ENCODE results near the gene ABCD1. TPM values are rescaled to one million over a fixed set of nuclear protein-coding genes. Genes with fewer than 3 reads are reported as not detected.
"Not testable (repeated sequence)": the region's sequence is repeated elsewhere in the genome, so short reads cannot be mapped to it uniquely, and the experiment has no call there.

ABCD1 gene
- total RNA-seq, 1 donor from 2014 or later = 15.3 TPM

DNA sequence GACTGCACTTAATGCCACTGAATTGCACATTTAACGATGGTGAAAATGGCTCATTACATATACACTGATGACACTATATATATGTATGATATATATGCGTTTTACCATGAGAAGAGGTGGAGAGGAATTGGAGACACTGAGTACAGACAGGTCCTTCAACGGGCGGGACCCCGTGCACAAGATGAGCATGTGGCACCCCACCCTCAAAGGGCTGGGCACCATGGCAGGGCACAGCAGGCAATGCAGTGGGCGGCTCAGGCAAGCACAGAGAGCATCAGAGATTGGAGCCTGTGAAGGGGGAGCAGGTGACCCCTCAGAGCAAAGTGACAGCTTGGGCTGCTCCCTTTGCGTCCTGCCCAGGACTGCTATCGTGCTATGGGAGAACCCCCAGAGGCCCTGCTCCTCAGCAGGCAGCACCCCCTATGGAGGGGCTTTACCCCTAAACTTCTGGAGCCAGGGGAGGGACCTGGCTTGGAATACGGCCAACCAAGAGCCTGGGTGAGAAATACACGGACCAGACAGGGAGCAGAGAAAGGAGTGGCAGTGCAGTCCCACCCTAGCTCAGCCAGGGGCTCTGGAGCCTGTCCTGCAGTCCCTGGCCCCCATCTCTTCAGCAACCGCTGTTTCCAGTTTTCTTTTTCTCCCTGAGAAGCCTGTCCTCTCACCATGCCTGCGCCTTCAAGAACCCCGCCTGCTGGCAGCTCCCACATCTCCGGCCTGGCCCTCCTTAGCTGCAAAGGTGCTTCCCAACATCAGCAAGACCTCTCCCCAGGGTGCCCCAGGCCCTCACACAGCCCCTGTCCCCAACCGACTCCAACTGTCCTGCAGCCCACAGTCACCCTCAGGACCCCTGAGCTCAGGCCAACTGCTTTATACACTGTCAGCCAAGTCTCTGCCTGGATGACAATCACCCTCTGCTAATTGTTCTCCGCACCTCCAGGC is 26.5 kb upstream of the ABCD1 start:
- H3K36me3 ChIP-seq (ENCODE audit: control insufficient read depth, insufficient read depth, low read length) = no peaks in the 10 kb centered on the region
- DNase-seq (ENCODE audit: low read depth) = no peak
- H3K27me3 ChIP-seq (ENCODE audit: control insufficient read depth, insufficient read depth, low read length) = no peaks in the 10 kb centered on the region
- TF ChIP-seq, protein P1, sequence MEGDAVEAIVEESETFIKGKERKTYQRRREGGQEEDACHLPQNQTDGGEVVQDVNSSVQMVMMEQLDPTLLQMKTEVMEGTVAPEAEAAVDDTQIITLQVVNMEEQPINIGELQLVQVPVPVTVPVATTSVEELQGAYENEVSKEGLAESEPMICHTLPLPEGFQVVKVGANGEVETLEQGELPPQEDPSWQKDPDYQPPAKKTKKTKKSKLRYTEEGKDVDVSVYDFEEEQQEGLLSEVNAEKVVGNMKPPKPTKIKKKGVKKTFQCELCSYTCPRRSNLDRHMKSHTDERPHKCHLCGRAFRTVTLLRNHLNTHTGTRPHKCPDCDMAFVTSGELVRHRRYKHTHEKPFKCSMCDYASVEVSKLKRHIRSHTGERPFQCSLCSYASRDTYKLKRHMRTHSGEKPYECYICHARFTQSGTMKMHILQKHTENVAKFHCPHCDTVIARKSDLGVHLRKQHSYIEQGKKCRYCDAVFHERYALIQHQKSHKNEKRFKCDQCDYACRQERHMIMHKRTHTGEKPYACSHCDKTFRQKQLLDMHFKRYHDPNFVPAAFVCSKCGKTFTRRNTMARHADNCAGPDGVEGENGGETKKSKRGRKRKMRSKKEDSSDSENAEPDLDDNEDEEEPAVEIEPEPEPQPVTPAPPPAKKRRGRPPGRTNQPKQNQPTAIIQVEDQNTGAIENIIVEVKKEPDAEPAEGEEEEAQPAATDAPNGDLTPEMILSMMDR (IDR thresholded peaks at IDR 0.05; ENCODE audit: insufficient read depth, low read length, poor library complexity, severe bottlenecking) = no peak
- no peak overlapping the region for H3K4me3 ChIP-seq (ENCODE audit: low read depth, low read length)

DNA sequence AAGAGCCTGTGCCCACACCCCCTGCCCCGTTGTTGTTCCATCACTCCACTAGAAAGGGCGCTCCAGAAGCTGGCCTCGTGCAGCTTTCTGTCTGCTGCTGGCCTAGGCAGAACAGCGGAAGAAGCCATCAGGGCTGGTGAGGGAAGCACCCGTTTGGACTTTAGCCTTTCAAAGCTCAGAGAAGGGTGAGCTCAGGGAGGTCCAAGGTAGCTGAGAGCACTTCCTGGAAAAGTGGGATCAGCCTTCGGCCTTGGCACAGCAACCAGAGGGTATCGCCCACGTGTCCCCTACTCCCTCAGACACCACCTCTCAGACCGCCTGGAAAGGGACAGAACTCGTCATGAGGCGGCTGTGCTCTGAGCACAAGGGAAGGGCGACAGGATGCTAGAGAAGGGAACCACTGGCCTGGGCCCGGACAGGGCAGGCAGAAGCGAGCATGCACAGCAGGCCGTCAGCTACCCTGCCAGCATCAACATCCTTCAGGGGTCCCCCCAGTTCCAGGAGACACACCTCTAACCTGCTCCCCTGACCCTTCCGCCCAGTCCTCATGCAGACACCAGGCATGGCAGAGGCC is 25.4 kb upstream of the ABCD1 start:
- H3K36me3 ChIP-seq (ENCODE audit: control insufficient read depth, insufficient read depth, low read length); H3K4me3 ChIP-seq (ENCODE audit: low read depth, low read length); DNase-seq (ENCODE audit: low read depth); H3K27me3 ChIP-seq (ENCODE audit: control insufficient read depth, insufficient read depth, low read length): not testable (repeated sequence)

DNA sequence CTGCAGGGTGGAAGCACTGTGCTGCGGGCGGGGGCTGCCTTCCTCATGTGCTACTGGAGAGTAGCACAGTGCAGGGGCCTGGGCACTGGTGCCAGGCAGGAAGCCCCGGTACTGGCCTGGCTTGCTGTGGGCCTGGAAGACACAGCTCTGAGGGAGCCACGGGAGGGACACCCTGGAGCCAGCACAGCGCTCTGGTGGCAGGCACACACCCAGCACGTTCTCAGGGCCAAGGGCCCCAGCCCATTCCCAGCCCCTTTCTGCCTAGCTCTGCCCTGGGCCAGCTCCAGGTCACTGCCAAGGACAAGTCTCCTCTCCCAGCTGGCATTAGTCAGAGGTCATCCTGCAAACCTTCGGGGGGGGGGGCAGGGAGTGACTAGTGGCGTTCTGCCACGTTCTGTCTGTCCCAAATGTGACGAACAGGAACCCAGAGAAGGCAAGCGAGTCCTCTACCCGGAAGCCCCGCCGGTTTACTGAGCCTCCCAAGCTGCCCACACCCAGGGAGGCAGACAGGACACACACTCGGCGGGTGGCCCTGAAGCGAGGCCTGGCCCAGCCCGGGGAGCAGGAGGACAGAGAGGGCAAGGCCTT is 24.8 kb upstream of the ABCD1 start:
- H3K27me3 ChIP-seq (ENCODE audit: control insufficient read depth, insufficient read depth, low read length); DNase-seq (ENCODE audit: low read depth); H3K36me3 ChIP-seq (ENCODE audit: control insufficient read depth, insufficient read depth, low read length); H3K4me3 ChIP-seq (ENCODE audit: low read depth, low read length): not testable (repeated sequence)

DNA sequence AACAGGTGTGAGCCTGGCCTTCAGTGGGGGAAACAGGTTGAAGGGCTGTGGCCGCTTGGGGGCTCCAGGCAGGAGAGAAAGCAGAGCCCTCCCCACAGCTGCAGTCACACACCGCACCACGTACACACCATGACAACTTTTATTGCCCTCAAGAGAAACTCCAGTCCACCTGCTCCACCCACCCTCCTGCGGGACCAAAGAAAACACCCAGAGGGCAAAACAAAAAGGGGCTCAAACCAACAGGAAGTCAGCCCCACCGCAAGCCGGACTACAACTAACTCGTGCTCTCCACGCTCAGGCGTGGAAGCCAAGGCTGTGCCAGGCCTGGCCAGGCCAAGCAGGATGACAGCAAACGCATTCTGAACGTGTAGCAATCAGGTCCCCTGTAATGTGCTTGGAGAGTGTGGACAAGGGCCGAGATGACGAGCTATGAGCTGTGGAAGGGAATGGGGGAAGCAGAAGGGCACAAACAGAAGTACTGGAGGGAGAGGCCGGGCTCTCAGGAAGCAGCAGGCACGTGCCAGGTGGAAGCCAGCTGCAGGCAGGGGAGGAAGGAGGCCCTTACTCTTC is 24.2 kb upstream of the ABCD1 start:
- Histone ChIP-seq H3K4me3 (ENCODE audit: low read depth, low read length) (no peak overlapping the region), H3K36me3 (ENCODE audit: control insufficient read depth, insufficient read depth, low read length) (peaks cover 1% of the 10 kb centered on the region), H3K27me3 (ENCODE audit: control insufficient read depth, insufficient read depth, low read length) (no peaks in the 10 kb centered on the region)
- TF ChIP-seq, protein P1 (IDR thresholded peaks at IDR 0.05; ENCODE audit: insufficient read depth, low read length, poor library complexity, severe bottlenecking) = no peak
- DNase-seq (ENCODE audit: low read depth) = no peak

DNA sequence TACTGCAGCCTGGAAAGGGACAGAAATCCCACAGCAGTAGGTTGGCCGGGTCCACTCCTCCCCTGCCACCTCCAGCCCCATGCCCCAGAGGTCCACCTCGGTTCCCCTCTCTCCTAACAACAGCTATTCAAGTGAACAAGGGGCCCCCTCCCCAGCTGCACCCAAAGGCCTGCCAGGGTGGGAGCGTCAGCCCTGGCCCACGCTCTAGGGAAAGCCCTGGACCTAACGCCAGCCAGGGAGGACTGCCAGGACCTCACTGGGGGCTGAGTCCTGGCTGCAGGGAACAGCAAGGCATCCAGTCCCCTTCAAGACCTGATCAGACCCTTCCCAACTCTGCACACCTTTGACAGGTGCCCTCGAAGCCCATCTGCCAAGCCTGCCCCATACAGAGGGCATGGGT is 23.7 kb upstream of the ABCD1 start:
- Histone ChIP-seq H3K36me3 (ENCODE audit: control insufficient read depth, insufficient read depth, low read length) (peaks cover 1% of the 10 kb centered on the region), H3K27me3 (ENCODE audit: control insufficient read depth, insufficient read depth, low read length) (no peaks in the 10 kb centered on the region)
- TF ChIP-seq, protein P1 (IDR thresholded peaks at IDR 0.05; ENCODE audit: insufficient read depth, low read length, poor library complexity, severe bottlenecking) = no peak

DNA sequence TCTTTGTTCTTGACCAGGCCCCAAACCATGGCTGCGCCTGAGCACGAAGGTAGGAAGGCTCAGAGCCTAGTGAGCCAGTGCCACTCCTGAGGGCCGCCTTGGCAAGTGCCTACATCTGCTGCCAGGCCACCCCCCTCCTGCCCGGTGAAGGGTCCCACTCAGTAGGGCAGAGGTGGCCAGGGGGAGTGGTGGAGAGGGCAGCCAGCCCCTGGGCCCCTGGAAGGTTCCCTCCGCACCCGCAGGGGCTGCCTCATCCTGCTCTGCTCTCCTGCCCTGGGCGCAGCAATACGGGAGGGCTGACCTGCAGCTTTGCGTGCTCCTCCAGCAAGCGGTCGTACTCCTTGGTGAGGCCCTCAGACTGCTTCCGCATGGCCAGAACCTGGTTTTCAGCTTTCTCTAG is 22.9 kb upstream of the ABCD1 start:
- Histone ChIP-seq H3K36me3 (ENCODE audit: control insufficient read depth, insufficient read depth, low read length) (peaks cover 1% of the 10 kb centered on the region), H3K27me3 (ENCODE audit: control insufficient read depth, insufficient read depth, low read length) (no peaks in the 10 kb centered on the region), H3K4me3 (ENCODE audit: low read depth, low read length) (no peak overlapping the region)
- DNase-seq (ENCODE audit: low read depth) = no peak
- TF ChIP-seq, protein P1 (IDR thresholded peaks at IDR 0.05; ENCODE audit: insufficient read depth, low read length, poor library complexity, severe bottlenecking) = no peak

More for the DNA sequence above, 23.7 kb upstream of the ABCD1 start:
- H3K4me3 ChIP-seq (ENCODE audit: low read depth, low read length) = no peak overlapping the region
- DNase-seq (ENCODE audit: low read depth) = no peak

All from kidney epithelial cell (primary cell).